ENCODE data around the gene PUM2. TPM values are rescaled to one million over a fixed set of nuclear protein-coding genes. Genes with fewer than 3 reads are reported as not detected.

PUM2 gene
- total and polyA plus RNA-seq, 12 donors = 12.4 to 79.1 (median 67.6) TPM

- WGBS, 2 donors = 76 to 82% methylated on average over 3 of the region's 3 CpGs
- Histone ChIP-seq H3K27ac (no peak overlapping the region), H3K9me3 (no peaks in the 10 kb centered on the region), H3K27me3 (no peaks in the 10 kb centered on the region), H3K4me1 (peaks cover 0 to 28% (median 9%) of the 10 kb centered on the region in 9 donors), H3K36me3 (no peaks in the 10 kb centered on the region), H3K4me3 (no peak overlapping the region)
- ATAC-seq (no peak), DNase-seq (no peak)
- intact Hi-C loops (cut with DNase I) = no loop called here
- TF ChIP-seq CTCF (IDR thresholded peaks at IDR 0.05) = no peak
Observed at GRCh38 chr2:20356042-20356441, 5.4 kb upstream of the PUM2 start.

- WGBS, 2 donors = 83 to 88% methylated on average over 2 of the region's 2 CpGs
- Histone ChIP-seq H3K4me1 (peaks cover 0 to 24% (median 10%) of the 10 kb centered on the region in 9 donors), H3K36me3 (no peaks in the 10 kb centered on the region), H3K9me3 (no peaks in the 10 kb centered on the region), H3K4me3 (no peak overlapping the region), H3K27me3 (no peaks in the 10 kb centered on the region), H3K27ac (no peak overlapping the region)
- DNase-seq = no peak
- TF ChIP-seq CTCF (IDR thresholded peaks at IDR 0.05) = no peak
- intact Hi-C loops (cut with DNase I) = no loop called here
- no peak for ATAC-seq
Observed at GRCh38 chr2:20355131-20355530, 4.5 kb upstream of the PUM2 start.

- Histone ChIP-seq H3K27me3 (no peaks in the 10 kb centered on the region), H3K27ac (no peak overlapping the region), H3K4me1 (peaks cover 4 to 38% (median 23%) of the 10 kb centered on the region in 9 donors), H3K36me3 (no peaks in the 10 kb centered on the region), H3K4me3 (no peak overlapping the region), H3K9me3 (no peaks in the 10 kb centered on the region)
- 85% methylated on average over 9 of the region's 9 CpGs for WGBS, 2 donors
- TF ChIP-seq CTCF (IDR thresholded peaks at IDR 0.05) = no peak
- ATAC-seq (no peak), DNase-seq (no peak)
- intact Hi-C loops (cut with DNase I) = no loop called here
Observed at GRCh38 chr2:20353241-20353992, 2.8 kb upstream of the PUM2 start.

- DNase-seq = no peak
- H3K27me3 ChIP-seq = no peaks in the 10 kb centered on the region
- 83 to 88% methylated on average over 5 of the region's 5 CpGs for WGBS, 2 donors
- H3K4me1 ChIP-seq = peaks cover 4 to 38% (median 30%) of the 10 kb centered on the region in 9 donors
- H3K9me3 ChIP-seq = no peaks in the 10 kb centered on the region
- H3K27ac ChIP-seq = peak overlapping the region in 1 of 10 donors; percentile 99
- no peak for TF ChIP-seq CTCF (IDR thresholded peaks at IDR 0.05)
- ATAC-seq = no peak
- no peaks in the 10 kb centered on the region for H3K36me3 ChIP-seq
- intact Hi-C loops (cut with DNase I) = no loop called here
- H3K4me3 ChIP-seq = no peak overlapping the region
Observed at GRCh38 chr2:20352581-20353216, 2.1 kb upstream of the PUM2 start.
